Stimulated activated CD8-positive, alpha-beta memory T cell treated with anti-CD3 and anti-CD28 coated beads, Interleukin-4, amount 100 ng/mL, for 48 hours (primary cell): Measurements from ENCODE around the gene PITPNB.

Experiments
- DNase-seq: peaks from one replicate; pipeline ENCODE4 v3.0.0-alpha.2; 2020

The PITPNB gene

GRCh38 chr22:27918341-27919221, 475 bp downstream of the PITPNB start:
- DNase-seq = peak; percentile 77

- no peak for DNase-seq
These were observed 3.1 kb downstream of the PITPNB start for GRCh38 chr22:27915986-27916385.

GRCh38 chr22:27913162-27913741, 5.8 kb downstream of the PITPNB start:
- DNase-seq = no peak

GRCh38 chr22:27912101-27912500, 7.0 kb downstream of the PITPNB start:
- DNase-seq = no peak

- no peak for DNase-seq
These were observed 7.7 kb downstream of the PITPNB start for GRCh38 chr22:27911330-27911729.

- no peak for DNase-seq
These were observed 12.8 kb downstream of the PITPNB start for GRCh38 chr22:27906241-27906640.

GRCh38 chr22:27905653-27906052, 13.4 kb downstream of the PITPNB start:
- DNase-seq = no peak

- no peak for DNase-seq
These were observed 15.1 kb downstream of the PITPNB start for GRCh38 chr22:27903805-27904473.

GRCh38 chr22:27900153-27900552, 18.9 kb downstream of the PITPNB start:
- no peak for DNase-seq

GRCh38 chr22:27896245-27896644, 22.8 kb downstream of the PITPNB start:
- no peak for DNase-seq

- DNase-seq = no peak
These were observed 23.5 kb downstream of the PITPNB start for GRCh38 chr22:27895600-27895999.

- DNase-seq = no peak
These were observed 26.2 kb downstream of the PITPNB start for GRCh38 chr22:27892811-27893210.

GRCh38 chr22:27892064-27892463, 27.0 kb downstream of the PITPNB start:
- DNase-seq = no peak

- no peak for DNase-seq
These were observed 30.7 kb downstream of the PITPNB start for GRCh38 chr22:27888310-27888709.

GRCh38 chr22:27886843-27887151, 32.3 kb downstream of the PITPNB start:
- DNase-seq = no peak

- peak; percentile 56 for DNase-seq
These were observed 32.8 kb downstream of the PITPNB start for GRCh38 chr22:27885977-27886842.

- DNase-seq = no peak
These were observed 35.3 kb downstream of the PITPNB start for GRCh38 chr22:27883656-27884350.

- DNase-seq = no peak
These were observed 36.4 kb downstream of the PITPNB start for GRCh38 chr22:27882507-27883290.

GRCh38 chr22:27881421-27881820, 37.6 kb downstream of the PITPNB start:
- no peak for DNase-seq

- no peak for DNase-seq
These were observed 38.2 kb downstream of the PITPNB start for GRCh38 chr22:27880778-27881394.

GRCh38 chr22:27879923-27880322, 39.1 kb downstream of the PITPNB start:
- DNase-seq = no peak
